Activated T-cell treated with anti-CD3 and anti-CD28 coated beads for 1 hour (primary cell): ENCODE results near the gene TRAM2.

Experiments
- DNase-seq: peaks from one replicate; pipeline ENCODE4 v3.0.0-alpha.2; 2020; ENCODE audit warnings: low read depth

Gene TRAM2

DNA sequence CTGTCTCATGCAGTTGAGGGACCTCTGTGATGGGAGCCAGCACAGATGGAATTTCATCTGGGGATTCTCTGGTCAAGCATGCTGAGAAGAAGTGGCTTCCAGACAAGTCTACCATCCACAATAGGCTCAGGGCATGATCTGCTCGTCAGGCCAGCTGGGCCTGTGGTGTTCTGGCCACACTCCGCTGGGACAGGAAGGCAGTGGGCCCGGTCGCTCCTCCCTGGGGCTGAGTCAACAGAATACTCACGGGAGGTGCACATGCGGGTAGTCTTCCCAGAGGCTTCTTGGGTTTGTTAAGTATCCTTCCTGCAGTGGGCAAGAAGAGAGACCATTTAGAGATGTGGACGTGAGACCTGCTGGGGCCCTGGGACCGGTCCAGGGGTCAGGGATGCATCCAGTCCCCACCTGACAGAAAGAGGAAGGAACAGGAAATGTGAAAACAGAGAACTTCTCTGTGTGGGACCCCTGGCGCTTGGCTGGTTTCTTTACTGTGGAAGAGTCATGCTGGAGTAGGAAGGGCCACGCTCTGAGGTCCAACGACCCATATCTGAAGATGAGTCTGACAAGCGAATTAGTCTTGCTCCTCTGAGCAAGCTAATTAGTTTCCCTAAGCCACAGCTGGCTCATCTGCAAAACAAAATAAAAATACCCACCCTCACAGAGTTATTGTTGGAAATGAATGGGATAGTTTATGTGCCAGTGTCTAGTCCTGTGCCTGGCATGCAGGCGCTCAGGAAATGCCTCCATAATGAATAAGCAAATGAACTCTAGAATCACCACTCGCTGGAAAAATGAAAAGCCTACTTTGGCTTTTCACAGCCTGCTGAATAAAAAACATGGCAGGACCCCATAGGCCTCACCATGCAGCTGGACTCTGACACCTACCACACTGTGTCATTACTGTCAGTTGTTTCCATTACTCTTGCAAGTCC is 67.3 kb downstream of the TRAM2 start:
- DNase-seq: no peak

DNA sequence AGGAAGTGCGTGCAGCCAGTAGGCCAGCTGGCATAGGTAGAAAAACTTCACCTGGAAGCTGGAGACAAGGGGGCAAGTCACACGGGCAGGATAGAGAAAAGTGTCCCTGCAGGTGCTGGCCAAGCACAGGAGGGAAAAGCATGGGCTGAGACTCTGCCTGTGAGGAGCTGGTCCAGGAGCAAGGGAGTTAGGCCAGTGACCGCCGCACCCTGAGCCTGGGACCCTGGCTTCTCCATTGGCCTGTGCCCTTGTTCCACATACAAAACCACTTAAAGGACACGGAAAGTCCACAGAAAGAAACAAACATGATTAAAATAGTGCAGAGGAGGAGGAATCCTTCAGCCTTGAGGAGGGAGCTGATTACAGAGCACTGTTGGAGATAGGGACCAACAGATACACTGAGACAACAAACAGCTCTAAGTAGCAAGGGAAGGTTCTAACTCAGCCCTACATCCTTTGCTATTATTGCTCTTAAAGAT is 68.6 kb downstream of the TRAM2 start:
- no peak for DNase-seq

DNA sequence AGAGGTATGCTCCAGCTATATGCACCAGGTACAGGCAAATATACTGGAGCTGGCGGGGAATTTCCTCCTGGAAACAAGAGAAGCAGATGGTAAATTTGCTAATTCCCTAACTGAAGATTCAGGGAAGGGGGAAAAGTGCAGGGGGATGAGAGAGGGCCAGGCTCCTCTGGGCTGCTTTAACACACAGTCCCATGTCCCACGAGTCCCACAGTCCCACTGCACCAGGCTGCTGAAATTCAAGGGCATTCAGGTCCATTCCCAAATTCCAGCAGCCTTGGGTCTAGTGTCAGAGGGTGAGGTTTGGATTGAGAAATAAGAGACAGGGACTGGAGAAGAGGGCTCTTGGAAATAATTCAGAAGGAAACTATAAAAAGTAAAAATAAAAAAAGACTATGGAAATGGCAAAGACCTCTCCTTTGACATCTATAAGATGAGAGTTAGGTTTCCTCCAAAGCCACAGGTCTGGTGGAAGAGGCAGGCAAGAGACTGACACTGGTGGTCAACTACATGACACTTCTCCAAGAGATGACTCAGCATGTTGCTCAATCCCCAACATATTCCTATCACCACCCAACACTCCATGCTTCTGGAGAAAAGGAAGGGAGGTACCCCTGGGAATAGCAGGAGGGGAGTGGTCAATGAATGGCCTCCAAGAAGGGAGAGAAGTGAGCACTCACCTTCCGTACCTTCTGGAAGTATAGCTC is 69.2 kb downstream of the TRAM2 start:
- no peak for DNase-seq

DNA sequence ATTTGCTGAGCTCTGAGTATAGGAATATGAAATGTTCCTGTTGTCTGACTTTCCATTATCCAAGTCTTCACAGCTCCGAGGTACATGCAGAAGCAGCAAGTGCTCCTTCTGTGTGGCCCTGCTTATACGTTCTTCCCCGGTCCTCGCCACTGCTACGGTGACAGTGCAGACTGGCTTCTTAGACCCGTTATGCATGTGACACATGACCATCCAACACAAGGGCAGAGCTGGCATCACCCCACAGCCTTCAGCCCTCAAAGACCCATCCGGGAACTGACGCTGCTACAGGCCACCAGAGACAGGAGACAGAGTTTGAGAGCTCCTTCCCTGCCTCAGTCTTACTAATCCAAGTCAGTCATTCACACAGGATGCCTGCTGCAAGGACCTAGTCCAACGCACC is 70.4 kb downstream of the TRAM2 start:
- DNase-seq: no peak

DNA sequence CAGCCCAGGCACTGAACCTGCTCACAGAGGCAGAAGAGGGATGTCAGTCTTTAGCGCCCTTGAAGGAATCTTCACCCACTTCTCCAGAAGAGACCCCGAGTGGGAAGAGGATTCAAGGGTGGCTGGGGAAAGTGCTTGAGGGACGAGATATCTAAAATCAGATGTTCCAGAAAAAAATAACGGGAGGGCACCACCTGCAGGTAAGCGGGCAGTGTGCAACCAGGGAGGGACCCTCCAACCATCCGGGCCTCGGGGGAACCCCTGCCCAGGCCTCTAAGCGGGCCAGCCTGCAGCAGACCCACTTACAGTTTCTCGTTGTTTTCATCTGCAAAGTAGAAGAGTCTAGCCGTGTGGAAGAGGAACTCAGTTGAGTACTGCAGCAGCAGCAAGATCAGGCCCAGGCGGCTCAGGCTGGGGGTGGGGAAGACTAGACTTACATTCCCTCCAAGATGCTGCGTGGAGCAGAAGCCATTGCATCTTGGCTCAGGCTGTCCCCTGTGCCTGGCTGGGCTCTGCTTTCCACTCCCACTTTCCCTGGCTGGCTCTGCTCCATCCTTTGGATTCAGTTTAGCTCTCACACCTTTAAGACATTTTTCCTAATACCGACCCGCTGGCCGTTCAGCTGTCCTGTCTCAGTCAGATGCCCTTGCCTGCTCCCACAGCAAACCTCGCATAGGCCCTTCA is 71.0 kb downstream of the TRAM2 start:
- DNase-seq: no peak

DNA sequence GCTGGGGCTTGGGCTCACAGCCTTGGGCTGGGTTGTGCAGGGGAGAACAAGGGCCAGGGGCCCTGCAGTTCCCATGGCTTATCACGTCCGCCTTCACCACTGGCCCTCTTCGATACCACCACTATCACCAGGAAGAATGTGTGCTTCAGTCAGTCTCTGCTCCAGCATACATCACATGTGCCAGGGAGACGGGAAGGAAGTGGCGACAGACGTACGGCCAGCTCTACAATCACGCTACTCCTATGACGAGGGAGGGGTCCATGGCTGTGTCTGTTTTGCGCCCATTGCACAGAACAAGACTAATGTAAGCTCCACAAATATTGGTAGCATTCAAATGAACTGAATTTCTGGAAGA is 72.1 kb downstream of the TRAM2 start:
- no peak for DNase-seq

DNA sequence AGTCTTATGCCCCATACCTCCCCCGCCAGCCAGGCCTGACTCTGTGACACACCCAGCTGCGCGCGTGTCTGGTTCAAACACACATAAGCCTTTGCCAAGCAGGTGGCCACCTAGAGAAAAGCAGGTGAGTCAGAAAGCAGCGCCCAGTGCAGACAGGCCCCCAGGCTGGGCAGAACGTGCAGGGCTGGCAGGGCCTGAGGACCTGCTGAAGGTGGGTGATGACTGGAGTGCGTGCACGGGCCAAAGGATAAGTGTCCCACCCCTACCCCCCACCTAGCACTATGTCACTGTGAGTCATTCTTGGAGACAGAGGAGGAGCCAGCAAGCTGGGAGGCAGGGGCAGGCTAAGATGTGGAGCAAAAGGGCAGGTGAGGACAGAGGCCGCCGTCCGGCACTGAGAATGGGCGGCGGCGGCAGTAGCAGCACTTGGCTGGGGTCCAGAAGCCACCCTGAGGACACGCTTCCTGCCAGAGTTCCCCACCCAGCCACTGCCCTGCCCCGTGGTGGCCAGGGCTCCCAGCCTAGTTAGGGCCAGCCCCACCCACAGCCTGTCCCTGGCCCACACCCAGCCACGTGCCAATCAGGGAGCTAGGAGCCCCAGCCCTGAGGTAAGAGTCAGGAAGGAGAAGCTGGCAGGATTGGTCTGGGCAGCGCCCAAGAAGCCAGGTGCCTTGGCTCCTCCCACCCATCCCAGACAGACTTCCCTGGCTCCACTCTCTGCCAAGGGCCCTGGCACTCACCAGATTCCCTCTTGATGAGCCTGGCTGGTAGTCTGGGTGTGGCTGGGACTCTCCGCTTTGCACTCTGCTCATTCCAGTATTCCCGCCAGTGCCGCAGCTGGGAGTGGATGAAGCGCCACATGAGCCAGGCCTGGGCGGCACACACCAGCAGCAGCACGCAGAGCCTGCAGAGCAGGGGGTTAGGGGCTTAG is 72.7 kb downstream of the TRAM2 start:
- no peak for DNase-seq

DNA sequence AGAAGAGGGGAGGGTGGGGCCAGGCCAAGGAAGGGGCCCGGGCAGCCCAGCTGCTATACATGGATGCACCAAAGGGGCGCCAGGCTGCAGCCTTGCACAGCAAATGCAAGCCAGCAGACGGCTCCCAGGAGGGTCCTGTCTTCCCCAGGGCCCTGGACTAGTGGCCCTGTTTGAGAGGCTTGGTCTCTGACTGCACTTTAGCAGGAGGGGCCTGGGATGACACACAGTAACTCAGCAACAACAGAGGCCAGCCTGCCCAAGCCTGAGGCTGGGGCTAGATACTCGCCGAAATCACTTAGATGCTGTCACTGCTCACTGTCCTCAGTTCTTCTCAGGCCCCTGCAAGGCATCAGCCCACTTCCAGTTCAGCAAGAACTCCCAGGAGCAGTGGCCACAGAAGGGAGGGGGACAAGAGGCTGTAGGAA is 73.5 kb downstream of the TRAM2 start:
- no peak for DNase-seq

DNA sequence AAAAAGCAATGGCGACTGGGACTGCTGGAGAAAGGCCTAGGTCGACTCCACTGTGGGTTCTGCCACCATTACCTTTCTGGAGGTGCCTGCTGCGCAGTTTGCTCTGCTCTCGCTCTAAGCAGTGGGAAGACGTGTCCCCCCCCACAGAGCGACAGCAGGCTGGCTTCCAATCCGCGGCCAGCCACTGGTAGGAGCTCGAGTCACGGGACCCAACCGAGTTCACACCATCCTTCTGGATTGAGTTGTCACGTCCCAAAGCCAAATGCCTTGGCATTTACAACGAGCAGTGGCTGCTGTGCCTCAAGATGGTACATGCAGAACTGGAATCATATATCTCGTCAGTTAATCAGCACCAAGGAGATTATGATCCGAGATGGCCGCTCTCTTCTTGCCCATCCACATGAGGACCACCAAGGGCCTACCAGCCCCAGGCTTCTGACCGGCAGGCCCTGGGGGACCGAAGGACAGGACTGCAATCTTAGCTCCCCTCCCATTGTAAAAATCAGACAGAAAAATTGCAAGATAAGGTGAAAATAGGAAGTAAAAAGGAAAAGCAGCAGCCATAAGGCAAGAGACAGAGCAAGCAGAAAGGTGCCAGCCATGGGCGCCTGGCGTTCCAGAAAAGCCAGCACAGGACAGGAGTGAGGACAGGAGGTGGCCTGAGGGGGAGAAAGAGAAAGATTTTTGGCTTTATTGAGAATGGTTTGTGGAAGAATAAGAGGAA is 74.4 kb downstream of the TRAM2 start:
- DNase-seq: no peak

DNA sequence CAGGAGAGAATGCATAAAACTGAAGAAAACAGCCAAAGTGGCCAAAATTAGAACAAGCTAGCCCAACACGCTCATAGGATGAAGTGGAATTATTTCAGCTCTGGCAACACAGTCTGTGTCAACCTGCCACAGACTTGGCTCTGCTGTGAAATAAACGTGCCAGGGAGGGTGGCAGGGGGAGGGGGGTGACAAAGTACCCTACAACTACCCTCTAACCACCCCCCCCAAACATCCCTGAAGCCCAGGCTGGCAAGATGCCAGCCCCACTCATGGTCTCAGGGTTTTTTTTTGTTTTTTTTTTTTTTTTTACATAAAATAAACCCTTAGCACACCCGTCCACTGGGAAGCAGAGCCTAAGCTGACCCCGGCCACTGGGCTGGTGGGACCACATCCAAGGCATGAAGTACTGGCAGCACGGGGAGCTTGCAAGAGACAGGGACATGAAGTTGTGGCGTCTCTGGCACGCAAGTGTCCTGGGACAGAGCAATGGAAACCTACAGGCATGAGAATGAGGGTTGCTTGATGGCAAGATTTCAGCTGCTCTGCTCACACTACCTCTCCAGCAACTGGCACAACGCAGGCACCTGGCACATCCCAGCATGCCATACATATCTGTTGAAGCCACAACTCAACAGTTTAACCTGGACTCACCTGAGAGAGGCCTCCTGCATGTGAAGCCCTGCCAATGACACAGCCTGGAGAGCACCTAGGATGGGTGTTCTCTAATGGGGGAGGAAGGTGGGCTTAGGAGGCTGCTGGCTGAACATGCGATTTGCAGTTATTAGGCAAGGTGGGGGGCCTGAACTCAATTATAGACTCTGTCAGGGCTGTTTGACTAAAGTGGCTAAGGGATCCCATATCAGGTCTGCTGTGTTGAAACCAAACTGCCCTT is 76.4 kb downstream of the TRAM2 start:
- DNase-seq: no peak

DNA sequence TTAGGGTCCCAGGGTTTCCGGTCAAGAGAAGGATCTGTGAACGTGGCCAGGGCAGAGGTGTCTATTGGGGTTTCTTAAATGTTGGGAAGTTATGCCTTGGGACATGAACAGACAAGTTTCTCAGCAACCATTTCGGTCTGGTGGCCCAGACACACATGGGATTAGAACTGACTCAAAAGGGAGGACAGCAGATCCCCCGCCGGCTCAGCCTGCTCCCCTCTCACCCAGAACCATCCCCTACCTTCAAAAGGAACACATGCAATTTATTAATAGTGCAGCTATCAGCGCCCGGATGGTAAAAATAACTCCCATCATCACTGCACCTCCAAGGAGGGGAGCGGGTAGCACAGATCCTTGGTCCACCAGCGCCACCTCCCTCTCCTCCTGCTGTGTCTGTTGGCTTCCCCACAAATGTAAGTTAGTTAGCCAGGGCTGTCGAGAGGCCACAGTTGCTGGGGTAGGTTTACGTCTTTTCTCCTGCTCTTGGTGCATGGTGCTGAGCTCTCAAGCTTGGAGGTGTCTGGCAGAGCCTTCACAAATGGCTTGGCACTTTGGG is 77.1 kb downstream of the TRAM2 start:
- DNase-seq: no peak

DNA sequence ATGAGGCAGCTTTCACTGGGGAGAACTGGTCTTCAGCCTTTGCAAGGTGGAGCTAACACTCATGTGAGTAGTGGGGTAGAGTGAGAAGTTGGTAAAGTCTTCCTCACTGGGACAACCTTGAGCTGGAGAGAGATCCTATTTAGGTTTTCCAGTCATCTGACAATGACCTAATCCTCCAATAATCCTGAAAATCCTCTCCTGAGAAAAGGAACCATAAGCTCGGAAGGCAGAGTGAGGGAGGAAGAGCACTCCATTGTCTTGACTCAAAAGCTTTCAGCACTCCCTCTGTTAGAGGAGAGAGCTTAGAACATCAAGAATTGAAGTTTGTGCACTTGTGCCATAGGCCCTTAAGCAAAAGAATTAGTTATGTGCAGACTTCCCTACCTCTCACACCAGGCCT is 77.8 kb downstream of the TRAM2 start:
- no peak for DNase-seq

DNA sequence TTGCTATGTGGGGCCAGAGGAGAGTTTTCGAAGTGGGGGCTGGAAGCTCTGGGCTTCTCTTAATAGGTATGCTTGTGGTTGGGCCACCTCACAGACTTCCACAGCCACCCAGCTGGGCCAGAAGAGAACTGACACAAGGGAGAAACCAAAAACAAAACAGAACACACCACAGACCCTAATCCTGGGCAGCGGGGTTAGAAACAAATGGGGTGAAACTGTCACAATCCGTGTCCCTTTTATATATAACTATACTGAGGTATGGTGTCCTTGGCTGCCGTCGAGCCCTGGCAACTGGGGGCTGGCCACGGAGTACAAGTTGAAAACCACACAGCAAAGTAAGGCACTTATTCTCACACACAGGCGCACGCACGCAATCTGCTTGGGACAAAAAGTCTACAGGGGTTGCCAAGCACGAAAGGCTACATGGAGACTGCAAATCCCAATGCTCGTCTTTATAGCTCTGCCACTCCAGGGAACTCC is 78.3 kb downstream of the TRAM2 start:
- DNase-seq: no peak

DNA sequence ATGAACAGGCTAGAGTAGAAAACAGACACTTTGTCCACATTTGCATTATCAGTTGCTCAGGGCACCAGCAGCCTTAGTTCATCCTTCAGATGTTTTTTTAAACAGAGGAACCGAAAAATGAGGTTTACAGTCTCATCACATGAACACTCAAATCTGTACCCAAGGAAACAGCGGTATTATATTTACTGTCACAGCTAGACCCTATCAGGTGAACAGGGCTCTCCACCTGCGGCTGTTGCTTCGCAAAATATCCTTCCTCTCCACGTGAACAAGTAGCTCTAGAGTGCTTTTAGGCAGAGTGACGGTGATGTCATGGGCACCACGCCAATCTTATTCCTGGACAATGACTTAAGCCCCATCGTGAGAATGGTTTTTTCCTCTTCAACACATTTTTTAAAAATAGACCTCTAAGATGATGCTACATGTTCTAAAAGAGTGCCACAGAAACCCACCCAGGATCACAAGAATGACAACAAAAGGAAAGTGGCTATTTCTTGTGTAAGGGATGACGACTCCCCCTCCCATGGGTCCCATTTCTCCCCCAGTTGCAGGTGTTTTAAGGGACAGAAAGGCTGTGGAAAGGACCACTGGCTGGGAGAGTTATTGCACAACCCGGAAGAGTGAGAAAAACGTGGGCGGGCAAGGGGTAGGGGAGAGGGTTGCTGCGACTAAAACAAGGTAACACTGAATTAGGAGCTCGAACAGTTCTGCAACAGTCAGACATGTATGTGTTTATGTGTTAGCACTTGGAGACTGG is 79.0 kb downstream of the TRAM2 start:
- no peak for DNase-seq

DNA sequence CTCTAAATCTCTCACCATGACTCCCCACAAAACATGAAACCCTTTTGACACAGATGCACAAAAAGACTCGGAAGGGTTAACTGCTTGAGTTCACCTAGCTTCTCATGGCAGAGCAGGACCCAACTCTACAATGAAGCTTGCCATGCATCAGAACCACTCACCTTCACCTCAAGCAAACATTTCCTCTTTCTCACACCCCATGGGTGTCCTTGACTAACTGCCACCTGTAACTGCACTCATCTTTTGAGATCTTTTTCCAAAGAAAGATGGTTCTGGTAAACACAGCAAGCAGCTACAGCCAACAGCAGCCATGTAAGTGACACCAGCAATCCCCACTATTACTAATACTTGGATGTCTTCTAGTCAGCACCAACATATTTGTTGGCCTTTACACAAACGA is 80.2 kb downstream of the TRAM2 start:
- DNase-seq: no peak

DNA sequence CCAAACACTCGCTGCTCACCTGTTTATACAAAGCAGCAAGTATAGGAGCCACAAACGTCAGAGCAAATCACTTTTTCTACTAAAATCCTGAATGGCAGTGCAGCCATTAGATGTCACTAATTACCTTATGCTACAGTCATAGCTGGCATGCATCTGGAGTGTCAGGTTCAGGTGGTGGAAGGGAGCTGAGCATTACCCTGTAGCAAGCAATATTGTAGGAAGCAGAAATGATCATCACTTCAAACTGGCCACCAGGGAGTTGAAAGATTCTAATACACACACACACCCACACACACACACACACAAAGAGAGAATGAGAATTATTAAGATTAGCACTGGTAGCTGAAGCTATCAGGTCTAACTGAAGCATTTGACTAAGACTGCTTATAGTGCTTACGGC is 80.9 kb downstream of the TRAM2 start:
- DNase-seq: no peak

DNA sequence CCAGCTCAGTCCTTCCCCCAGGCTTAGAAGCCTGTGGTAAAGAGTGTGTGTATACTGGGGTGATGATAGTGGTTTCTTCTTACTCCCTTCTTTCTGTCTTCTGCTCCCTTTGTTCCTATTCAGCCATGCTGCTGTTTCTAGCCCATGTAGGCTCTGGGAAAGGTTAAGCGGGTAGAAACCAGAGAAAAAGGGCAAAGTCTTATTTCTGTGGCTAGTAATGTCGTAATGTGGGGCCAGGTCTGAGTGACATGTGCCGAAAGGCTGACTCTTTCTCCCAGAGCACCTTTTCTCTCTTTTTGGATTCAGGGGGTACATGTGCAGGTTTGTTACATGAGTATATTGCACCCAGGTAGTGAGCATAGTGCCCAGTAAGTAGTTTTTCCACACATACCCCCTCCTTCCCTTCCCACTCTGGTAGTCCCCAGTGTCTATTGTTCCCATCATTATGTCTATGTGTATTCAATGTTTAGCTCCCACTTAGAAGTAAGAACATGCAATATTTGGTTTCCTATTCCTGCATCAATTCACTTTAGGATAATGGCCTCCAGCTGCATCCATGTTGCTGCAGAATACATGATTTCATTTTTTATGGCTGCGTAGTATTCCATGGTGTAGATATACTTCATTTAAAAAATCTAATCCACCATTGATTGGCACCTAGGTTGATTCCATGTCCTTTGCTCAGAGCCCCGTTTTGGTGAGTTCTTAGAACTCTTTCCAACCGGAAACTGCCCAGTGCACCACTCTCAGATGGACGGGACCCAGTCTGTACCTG is 82.4 kb downstream of the TRAM2 start:
- no peak for DNase-seq

DNA sequence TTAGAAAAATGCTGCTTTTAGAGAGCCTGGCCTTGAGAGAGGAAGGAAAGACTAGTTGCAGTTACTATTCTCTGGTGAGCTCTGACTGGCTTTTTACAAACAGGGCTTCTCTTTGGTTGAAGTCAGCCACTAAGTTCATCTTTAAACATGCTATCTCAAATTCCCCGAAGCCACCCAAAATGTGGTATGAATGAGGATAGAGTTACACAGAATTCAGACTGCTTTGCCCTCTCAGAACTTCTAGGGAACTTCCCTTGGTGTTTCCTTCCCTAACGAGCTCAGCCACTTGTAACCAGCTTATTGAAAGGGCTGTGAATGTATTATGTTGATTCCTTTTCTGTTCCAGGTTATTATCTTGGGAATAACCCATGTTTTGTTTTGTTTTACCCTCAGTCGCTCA is 83.2 kb downstream of the TRAM2 start:
- DNase-seq: no peak
